Prostate gland (tissue), 2 donors: ENCODE results near the gene SLC25A13.

Experiments used
- POLR2A ChIP-seq: fragments of 450-650 bp; IDR thresholded peaks from one replicate; pipeline ENCODE4 v1.6.1; 2016; ENCODE audit warnings: antibody characterized with exemption, mild to moderate bottlenecking
- TF ChIP-seq, protein P1 (sequence below), 4 experiments: fragments of 200-600 bp in 2 of 4; fragments of 450-650 bp in 2 of 4; sonication (generic) in 2 of 4; IDR thresholded peaks; 1 replicate in 3 of 4; 2 replicates in 1 of 4; pipeline ENCODE4 v1.5.1; 2016 to 2019; ENCODE audit warnings: antibody characterized with exemption in 4 of 4, mild to moderate bottlenecking in 2 of 4, moderate library complexity in 2 of 4

DNA sequence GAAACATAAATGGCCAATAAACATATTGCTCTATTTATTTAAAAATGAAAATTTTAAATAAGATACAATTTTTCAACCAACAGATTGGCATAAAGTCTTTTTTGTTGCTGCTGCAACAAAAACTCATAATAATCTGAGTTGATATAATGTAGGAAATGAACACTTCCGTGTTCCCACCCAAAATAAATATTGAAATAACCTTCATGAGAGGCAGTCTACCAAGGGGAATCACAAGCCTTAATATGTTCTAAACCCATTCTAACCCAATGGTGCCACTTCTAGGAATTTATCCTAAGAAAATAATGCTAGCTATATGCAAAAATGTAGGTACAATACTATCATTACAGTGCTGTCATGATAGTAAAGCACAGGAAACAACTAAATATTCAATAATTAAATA lies 39.1 kb downstream of the SLC25A13 start:
- TF ChIP-seq, protein P1, sequence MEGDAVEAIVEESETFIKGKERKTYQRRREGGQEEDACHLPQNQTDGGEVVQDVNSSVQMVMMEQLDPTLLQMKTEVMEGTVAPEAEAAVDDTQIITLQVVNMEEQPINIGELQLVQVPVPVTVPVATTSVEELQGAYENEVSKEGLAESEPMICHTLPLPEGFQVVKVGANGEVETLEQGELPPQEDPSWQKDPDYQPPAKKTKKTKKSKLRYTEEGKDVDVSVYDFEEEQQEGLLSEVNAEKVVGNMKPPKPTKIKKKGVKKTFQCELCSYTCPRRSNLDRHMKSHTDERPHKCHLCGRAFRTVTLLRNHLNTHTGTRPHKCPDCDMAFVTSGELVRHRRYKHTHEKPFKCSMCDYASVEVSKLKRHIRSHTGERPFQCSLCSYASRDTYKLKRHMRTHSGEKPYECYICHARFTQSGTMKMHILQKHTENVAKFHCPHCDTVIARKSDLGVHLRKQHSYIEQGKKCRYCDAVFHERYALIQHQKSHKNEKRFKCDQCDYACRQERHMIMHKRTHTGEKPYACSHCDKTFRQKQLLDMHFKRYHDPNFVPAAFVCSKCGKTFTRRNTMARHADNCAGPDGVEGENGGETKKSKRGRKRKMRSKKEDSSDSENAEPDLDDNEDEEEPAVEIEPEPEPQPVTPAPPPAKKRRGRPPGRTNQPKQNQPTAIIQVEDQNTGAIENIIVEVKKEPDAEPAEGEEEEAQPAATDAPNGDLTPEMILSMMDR (IDR thresholded peaks at IDR 0.05): no peak
- no peak for TF ChIP-seq POLR2A
